ENCODE data around the gene TCF3.

DNA sequence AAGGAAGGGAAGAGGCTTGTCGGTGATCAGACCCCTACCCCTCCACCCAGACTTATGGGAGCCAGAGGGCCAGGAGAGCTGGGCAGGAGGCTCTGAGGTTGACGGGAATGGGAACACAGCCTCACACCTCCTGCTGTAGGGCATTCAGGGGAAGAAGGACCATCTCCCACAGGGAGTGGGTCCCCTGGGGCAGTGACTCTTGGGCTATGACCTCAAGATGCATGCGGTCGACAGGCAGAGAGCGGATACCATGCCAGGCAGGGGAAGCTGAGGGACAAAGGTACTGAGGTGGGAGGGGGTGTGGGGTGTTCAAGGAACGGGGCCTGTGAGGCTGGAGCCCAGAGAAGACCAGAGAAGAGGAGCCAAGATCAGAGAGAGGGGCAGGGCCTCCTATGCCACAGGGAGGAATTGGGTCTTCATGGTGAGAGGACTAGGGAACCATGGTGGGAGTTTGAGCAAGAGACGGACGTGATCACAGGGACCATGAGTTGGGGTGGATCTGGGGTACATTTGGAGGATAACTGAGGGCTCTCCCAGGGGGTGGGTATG lies 4.6 kb upstream of the TCF3 start:
- TF ChIP-seq POLR2AphosphoS5 (IDR thresholded peaks at IDR 0.05) = no peak
- TF ChIP-seq POLR2A (IDR thresholded peaks at IDR 0.05) = no peak
- TF ChIP-seq, protein P1, sequence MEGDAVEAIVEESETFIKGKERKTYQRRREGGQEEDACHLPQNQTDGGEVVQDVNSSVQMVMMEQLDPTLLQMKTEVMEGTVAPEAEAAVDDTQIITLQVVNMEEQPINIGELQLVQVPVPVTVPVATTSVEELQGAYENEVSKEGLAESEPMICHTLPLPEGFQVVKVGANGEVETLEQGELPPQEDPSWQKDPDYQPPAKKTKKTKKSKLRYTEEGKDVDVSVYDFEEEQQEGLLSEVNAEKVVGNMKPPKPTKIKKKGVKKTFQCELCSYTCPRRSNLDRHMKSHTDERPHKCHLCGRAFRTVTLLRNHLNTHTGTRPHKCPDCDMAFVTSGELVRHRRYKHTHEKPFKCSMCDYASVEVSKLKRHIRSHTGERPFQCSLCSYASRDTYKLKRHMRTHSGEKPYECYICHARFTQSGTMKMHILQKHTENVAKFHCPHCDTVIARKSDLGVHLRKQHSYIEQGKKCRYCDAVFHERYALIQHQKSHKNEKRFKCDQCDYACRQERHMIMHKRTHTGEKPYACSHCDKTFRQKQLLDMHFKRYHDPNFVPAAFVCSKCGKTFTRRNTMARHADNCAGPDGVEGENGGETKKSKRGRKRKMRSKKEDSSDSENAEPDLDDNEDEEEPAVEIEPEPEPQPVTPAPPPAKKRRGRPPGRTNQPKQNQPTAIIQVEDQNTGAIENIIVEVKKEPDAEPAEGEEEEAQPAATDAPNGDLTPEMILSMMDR (IDR thresholded peaks at IDR 0.05) = no peak
